Progenitor cell of endocrine pancreas (in vitro differentiated cells): ENCODE results near the gene PDGFB. TPM values are rescaled to one million over a fixed set of nuclear protein-coding genes. Genes with fewer than 3 reads are reported as not detected.

Experiments used
- DNase-seq: peaks from one replicate; pipeline ENCODE4 v3.0.0; 2021; ENCODE audit warnings: low spot score; ENCODE audit not compliant: unreplicated experiment
- H3K27ac Mint-ChIP-seq: 2 replicates; pipeline ENCODE4 v1.8.0; 2021; ENCODE audit warnings: mild to moderate bottlenecking, moderate library complexity, mixed read lengths
- H3K27me3 Mint-ChIP-seq: 2 replicates; pipeline ENCODE4 v1.8.0; 2021; ENCODE audit warnings: mixed read lengths
- H3K36me3 Mint-ChIP-seq: 2 replicates; pipeline ENCODE4 v1.8.0; 2022; ENCODE audit warnings: mixed read lengths; ENCODE audit not compliant: insufficient read depth
- H3K4me1 Mint-ChIP-seq: 2 replicates; pipeline ENCODE4 v1.8.0; 2021; ENCODE audit warnings: low read depth, mixed read lengths
- H3K4me3 Mint-ChIP-seq: 2 replicates; pipeline ENCODE4 v1.8.0; 2021; ENCODE audit warnings: low read depth, mild to moderate bottlenecking, moderate library complexity, mixed read lengths
- H3K9me3 Mint-ChIP-seq: 2 replicates; pipeline ENCODE4 v1.8.0; 2021; ENCODE audit warnings: low read depth, mixed read lengths
- CTCF ChIP-seq: fragments of 200-600 bp; sonication (generic); IDR thresholded peaks from one replicate; pipeline ENCODE4 v1.5.0; 2021; ENCODE audit warnings: antibody characterized with exemption, mild to moderate bottlenecking; ENCODE audit not compliant: unreplicated experiment
- total RNA-seq: library from RNA; stranded (reverse); gene quantifications from 2 replicates; pipeline ENCODE4 v1.2.1, GENCODE V29; 2021

PDGFB gene
- total RNA-seq, 1 donor from 2014 or later = 7.1 TPM

- no peak for TF ChIP-seq CTCF
- Mint-ChIP-seq H3K4me3 (no peak overlapping the region), H3K27me3 (peaks cover 17% of the 10 kb centered on the region), H3K27ac (no peak overlapping the region), H3K9me3 (no peaks in the 10 kb centered on the region), H3K4me1 (peaks cover 28% of the 10 kb centered on the region), H3K36me3 (no peaks in the 10 kb centered on the region)
- no peak for DNase-seq
These were observed 8.2 kb downstream of the PDGFB start for GRCh38 chr22:39236321-39237317.

- no peak overlapping the region for H3K27ac Mint-ChIP-seq
- no peak for TF ChIP-seq CTCF
- peaks cover 19% of the 10 kb centered on the region for H3K27me3 Mint-ChIP-seq
- H3K4me3 Mint-ChIP-seq = no peak overlapping the region
- peaks cover 21% of the 10 kb centered on the region for H3K4me1 Mint-ChIP-seq
- no peaks in the 10 kb centered on the region for H3K9me3 Mint-ChIP-seq
- H3K36me3 Mint-ChIP-seq = peaks cover 2% of the 10 kb centered on the region
- DNase-seq = no peak
These were observed 9.7 kb downstream of the PDGFB start for GRCh38 chr22:39234867-39235687.

GRCh38 chr22:39234472-39234787, 10.4 kb downstream of the PDGFB start:
- TF ChIP-seq CTCF = no peak
- DNase-seq = no peak
- Mint-ChIP-seq H3K4me3 (no peak overlapping the region), H3K36me3 (peaks cover 3% of the 10 kb centered on the region), H3K27me3 (peaks cover 22% of the 10 kb centered on the region), H3K9me3 (no peaks in the 10 kb centered on the region), H3K27ac (no peak overlapping the region), H3K4me1 (peaks cover 22% of the 10 kb centered on the region)

DNA sequence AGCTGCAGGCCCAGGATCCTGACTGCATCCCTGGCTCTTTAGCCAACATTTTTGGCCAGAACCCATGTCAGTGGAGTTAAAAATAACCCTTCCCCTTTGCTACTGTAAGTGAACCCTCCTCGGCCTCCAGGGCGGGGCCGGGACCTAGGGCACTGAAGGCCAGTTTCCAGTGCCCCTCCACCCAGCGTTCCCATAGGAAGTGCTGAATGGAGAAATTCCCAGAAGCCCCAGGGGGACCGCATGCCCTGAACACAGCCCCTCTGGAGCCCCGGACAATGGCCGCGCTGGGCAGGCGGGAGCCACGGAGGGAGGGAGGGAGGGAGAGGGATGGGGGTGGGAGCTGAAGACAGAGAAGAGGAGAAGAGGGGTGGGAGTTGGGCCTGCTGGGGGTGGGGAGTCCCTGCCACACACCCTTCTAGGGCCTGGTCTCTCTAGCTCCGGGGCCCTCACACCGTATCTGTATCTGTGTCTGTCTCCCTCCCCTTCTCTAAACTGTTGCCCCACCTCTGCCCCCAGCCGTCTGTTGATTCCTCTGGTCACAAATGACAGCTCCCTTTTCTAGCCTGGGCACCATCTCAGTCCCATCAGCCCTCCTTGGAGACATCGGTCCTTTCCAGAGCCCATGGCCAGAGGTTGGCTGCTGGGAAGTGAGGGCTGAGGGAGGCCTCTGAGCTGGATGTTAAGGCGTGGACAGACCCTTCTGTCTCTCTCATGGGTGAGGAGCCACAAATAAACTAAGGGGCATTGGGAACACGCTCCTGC, 10.9 kb downstream of the PDGFB start:
- H3K27me3 Mint-ChIP-seq = peaks cover 26% of the 10 kb centered on the region
- no peak overlapping the region for H3K4me3 Mint-ChIP-seq
- no peak for TF ChIP-seq CTCF
- DNase-seq = no peak
- H3K9me3 Mint-ChIP-seq = no peaks in the 10 kb centered on the region
- H3K4me1 Mint-ChIP-seq = peaks cover 21% of the 10 kb centered on the region
- no peak overlapping the region for H3K27ac Mint-ChIP-seq
- peaks cover 8% of the 10 kb centered on the region for H3K36me3 Mint-ChIP-seq
